SK-N-DZ (cell line): Measurements from ENCODE around the gene NOTCH1.

Experiments
- DNase-seq: peaks from one replicate; pipeline ENCODE4 v3.0.0-alpha.2; 2015; ENCODE audit warnings: low spot score
- small RNA-seq, 2 experiments: library from RNA; depleted of rRNA; stranded (forward); fragments of <200 nt; gene quantifications; one replicate each; pipeline ENCODE3, GENCODE V24; 2014

Gene NOTCH1

GRCh38 chr9:136465500-136466154, 80.2 kb downstream of the NOTCH1 start:
- DNase-seq = no peak

- DNase-seq = no peak
These were observed 81.6 kb downstream of the NOTCH1 start for GRCh38 chr9:136464241-136464640.

- no peak for DNase-seq
These were observed 82.3 kb downstream of the NOTCH1 start for GRCh38 chr9:136463578-136463977.

GRCh38 chr9:136462664-136463063, 83.2 kb downstream of the NOTCH1 start:
- no peak for DNase-seq

GRCh38 chr9:136460772-136461325, 85.0 kb downstream of the NOTCH1 start:
- no peak for DNase-seq

GRCh38 chr9:136459425-136459824, 86.4 kb downstream of the NOTCH1 start:
- DNase-seq = no peak

- DNase-seq = no peak
These were observed 88.5 kb downstream of the NOTCH1 start for GRCh38 chr9:136457326-136457725.

GRCh38 chr9:136456258-136456657, 89.6 kb downstream of the NOTCH1 start:
- DNase-seq = no peak

GRCh38 chr9:136455043-136456002, 90.5 kb downstream of the NOTCH1 start:
- no peak for DNase-seq

- DNase-seq = no peak
These were observed 91.6 kb downstream of the NOTCH1 start for GRCh38 chr9:136454026-136454796.

GRCh38 chr9:136453326-136453725, 92.5 kb downstream of the NOTCH1 start:
- no peak for DNase-seq

- peak; percentile 64 for DNase-seq
These were observed 94.5 kb downstream of the NOTCH1 start for GRCh38 chr9:136451221-136451877.

GRCh38 chr9:136448655-136449054, 97.2 kb downstream of the NOTCH1 start:
- no peak for DNase-seq

GRCh38 chr9:136447173-136447778, 98.6 kb downstream of the NOTCH1 start:
- no peak for DNase-seq

- DNase-seq = no peak
These were observed 100.0 kb downstream of the NOTCH1 start for GRCh38 chr9:136445799-136446198.

Small RNA genes lying within 50 kb of the gene (small RNA-seq; reads per million reads assigned to genes)
- gene MIR4673 (0 reads per million in 2 experiments), gene MIR4674 (0 reads per million in 2 experiments)
